OCI-LY1 (cell line): ENCODE measurements around the gene CFAP74.

Experiments
- CTCF ChIP-seq: fragments of 200-600 bp; sonication (generic), shearing (Covaris generic); IDR thresholded peaks from 2 replicates; pipeline ENCODE4 v1.5.1; 2017; ENCODE audit warnings: mild to moderate bottlenecking, antibody characterized with exemption, low read length, moderate library complexity, mixed read lengths
- EZH2 ChIP-seq: fragments of 200-600 bp; sonication (generic), shearing (Covaris generic); IDR thresholded peaks from 2 replicates; pipeline ENCODE4 v1.8.0; 2017; ENCODE audit warnings: borderline replicate concordance, mixed run types, mild to moderate bottlenecking, antibody characterized with exemption, low read length, moderate library complexity, mixed read lengths

DNA sequence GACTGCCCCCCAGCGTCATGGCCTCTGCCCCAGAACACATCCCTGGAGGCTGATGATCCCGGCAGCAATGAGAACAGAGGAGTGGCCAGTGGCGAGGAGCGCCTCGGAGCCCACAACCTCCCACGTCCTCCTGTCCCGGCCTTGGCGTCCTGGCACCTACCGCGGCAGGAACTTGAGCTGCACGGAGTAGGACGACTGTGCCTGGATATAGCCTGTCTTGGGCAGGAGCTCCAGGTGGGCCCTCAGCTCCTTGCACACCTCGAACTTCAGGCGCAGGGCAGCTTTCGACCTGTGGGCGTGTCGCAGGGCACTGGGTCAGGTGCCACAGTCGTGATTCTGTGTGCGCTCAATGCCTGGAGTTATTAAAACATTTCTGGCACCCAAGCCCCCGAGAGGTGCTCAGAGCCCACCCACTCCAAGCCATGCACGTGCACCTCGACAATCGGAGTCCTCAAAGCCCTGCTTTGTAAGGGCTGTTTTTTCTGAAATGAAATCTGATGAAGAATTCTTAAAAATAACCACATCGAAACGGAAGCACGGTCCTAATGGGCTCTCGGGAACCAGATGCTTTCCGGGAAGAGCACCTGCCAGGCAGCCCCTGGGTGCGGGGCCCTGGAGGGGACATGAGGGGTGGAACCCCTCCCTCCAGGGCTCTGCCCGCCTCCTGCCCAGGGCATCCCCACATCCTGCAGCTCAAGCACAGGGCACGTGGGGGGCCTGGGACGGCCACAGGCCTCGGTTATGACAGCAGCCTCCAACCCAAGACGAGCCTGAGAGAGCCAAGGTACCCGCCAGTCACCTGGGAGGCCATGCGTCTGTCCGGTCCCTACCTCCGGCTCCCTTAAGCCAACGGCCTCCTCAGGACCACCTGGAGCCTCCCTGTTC, 61.5 kb downstream of the CFAP74 start:
- TF ChIP-seq CTCF (no peak), EZH2 (no peak)
